Fibroblast of peridontal ligament (primary cell): ENCODE measurements around the gene PABPN1L.
"Not testable (repeated sequence)": the region's sequence is repeated elsewhere in the genome, so short reads cannot be mapped to it uniquely, and the experiment has no call there.

Experiments
- DNase-seq: peaks from one replicate; pipeline ENCODE4 v3.0.0-alpha.2; 2010; ENCODE audit errors: extremely low read depth

Gene PABPN1L

DNA sequence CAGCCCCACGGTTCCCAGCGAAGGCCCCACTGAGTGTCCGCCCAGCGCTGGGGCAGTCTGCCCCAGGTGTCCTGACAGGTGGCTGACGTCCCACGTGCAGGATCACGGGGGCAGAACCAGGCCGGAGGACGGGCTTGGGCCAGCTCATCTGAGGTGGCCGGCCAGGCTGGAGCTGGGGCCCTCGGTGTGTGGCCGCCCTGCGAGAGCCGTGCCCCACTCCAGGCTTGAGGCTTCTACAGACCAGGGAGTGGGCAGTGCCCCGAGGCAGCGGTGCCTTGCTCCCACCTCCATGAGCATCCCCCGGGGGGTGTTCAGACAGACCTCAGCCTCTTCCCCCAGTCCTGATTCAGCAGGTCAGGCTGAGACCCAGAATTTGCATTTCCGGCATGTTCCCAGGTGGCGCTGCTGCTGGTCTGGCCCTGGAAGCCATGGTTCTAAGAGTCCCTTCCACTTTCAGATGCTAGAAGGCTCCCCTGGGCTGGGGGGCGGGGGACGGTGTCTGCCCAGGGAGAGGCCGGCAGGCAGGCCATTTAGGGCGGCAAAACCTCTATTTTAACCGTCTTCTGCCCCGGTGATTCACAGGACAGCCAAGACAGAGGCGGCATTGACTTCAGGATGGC lies 35.4 kb upstream of the PABPN1L start:
- DNase-seq, result no peak

DNA sequence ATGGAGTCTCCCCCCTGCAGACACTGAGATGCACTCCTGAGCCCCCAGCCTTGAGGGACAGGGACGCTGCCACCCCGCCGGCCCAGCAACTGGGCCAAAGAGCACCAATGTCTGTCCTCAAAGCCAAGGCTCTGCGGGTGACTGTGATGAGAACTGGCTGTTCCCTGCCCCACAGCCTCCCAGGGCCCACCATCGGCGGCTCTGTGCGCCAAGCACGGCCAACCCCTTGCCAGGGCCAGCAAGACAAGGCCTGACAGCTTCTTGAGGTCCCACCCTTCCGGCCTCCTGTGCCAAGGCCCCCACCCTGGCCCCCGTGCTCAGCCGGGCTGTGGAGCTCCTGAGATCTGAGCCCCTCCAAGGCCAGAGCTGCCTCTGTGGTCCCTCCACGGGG lies 34.2 kb upstream of the PABPN1L start:
- DNase-seq, result no peak

DNA sequence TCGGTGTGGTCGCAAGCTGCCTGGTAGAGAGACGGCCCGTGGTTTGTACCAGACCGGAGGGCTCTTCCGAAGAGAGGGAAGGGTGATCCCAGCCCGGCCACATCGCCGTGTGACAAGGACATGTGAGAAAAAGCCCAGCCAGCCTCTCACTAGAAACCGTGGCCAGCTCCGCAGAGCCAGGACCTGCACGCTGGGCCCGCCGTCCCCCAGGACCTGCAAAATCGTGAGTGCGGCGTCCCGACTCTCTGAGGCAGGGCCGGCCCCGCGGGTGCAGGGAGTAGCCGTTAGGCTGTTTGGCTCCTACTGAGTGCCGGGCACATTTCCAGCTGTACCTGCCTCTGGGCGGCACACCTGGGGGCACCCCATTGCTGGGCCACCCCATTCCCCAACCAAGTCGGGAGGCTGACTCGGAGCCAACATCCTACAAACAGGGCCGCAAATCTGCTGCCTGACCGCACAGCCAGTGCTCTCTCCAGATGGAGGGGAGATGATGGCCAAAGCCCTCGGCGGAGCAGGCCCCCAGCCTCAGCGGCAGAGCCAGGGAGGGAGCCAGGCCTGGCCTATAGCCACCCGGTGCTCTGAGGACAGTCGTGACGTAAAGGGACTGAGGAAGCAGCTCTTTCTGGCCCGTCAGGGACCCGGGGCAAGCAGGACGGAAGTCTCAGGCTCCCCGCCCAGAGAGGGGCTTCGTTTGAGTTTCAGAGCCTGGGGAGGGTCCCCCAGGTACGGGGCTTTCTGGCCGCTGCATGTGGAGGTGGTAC lies 33.6 kb upstream of the PABPN1L start:
- DNase-seq, result no peak

DNA sequence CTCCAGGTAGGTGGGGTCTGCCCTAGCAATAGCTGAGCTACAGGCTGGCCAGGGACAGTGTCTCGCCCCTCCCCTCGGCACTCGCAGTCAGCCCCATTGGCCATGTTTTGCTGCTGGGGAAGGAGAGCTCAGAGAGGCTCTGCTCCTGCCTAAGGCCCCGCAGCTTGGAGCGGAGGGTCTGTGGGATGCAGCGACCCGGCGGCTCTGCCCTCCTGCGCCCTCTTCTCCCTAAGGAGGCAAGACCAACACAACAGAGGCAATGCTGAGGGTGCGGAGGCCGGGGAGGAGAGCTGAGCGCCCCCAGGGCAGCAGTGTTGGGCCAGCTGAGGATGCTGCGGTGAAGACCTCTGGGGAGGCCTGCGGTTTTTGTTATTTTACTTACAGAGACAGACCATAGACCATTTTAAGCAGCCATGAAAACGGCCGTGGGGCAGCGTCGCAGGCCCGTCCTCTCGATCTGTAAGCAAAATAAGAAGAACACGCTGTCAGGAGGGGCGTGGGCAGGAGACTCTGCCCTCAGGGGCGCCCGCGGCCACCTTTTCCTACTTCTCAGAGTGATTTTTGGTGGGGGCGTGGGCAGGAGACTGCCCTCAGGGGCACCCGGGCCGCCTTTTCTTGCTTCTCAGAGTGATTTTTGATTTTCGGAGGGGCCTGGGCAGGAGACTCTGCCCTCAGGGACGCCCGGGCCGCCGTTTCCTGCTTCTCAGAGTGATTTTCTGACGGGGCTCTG lies 31.4 kb upstream of the PABPN1L start:
- DNase-seq, result no peak

DNA sequence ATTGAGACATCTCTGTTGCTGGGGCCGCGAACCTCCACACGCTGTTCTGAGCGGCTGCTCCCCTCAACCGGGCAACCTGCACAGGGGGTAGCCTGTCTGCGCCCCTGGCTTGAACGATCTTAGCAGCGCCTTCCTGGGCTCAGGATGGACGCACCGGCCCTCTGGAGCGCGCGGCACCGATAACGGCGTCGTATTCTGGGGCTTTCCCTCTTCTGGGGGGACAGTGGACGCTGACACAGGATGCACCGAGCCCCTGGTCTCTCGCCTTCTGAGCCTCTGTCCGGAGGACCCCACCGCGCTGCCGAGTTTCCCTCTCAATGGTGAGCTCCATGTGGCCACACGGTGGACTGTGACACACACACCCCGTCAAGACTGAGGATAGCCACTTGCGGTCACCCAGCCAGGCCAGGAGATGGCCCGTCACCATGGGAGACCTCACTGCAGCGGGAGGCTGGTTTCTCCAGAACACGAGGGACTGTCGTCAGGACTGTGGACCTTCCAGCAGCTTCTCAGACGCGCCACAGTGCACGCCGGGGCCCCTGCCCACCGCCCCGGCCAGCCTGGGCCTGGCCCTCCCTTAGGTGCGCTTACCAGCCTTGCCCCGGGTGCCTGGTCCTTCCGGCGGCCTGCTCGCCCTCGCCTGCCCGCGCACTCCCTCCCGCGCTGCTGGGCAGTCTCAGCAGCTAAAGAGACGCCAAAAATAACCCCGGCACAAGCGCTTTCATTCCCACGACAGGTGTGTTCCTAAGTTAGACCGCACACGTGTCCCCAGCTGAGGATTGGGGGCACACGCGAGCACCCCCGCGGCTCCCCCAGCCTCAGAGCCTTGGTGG lies 30.0 kb upstream of the PABPN1L start:
- no peak for DNase-seq

DNA sequence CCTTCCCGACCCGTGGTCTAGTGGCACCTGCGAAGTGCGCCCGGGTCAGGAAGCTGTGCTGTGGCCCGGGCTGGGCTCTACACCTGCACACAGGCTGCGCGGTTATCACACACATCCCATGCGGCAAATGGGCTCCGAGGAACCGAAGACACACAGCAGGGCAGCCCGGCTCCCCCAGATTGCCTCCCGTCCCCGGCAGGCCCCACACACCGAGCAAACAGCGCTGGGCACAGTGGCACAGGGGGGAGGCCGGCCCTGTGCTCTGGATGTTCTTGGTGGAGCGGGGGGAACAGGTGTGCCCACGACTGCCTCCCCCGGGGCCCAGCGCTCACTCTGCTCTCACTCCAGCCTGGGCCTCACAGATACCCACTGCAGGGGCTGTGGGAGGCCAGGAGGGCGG lies 28.9 kb upstream of the PABPN1L start:
- DNase-seq, result no peak

DNA sequence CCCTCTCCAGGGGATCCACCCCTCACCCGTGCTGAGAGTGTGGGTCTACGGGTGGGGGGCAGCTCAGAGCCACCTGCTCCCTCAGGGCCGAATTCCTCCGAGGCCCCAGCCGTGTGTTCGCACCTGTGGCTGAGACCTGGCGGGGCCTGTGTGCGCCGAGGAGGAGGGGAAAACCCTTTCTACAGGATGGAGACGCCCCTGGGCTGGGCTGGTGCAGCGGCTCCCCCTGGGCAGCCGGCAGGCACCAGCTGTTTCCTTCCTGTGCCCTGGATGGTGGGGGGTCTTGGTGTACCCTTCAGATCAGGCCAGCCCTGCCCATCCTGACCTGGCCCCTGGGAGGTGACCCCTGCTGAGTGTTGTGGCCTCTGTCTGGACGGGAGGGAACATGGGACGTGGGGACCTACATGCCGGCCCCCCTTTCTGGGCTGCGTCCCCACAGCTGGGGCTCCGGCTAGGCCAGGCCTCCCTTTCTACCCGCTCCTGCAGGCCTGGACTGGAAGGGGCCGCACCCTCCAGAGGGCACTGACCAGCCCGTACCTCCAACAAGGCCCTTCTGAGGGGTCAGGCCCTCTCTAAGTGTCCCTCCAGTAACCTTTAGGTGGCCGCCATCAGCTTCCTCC lies 28.3 kb upstream of the PABPN1L start:
- no peak for DNase-seq

DNA sequence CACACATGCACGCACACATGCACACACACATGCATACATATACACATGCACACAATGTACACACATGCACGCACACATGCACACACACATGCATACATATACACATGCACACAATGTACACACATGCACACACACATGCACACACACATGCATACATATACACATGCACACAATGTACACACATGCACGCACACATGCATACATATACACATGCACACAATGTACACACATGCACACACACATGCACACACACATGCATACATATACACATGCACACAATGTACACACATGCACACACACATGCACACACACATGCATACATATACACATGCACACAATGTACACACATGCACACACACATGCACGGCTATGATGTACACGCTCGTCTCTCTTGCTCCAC lies 27.8 kb upstream of the PABPN1L start:
- not testable (repeated sequence) for DNase-seq

DNA sequence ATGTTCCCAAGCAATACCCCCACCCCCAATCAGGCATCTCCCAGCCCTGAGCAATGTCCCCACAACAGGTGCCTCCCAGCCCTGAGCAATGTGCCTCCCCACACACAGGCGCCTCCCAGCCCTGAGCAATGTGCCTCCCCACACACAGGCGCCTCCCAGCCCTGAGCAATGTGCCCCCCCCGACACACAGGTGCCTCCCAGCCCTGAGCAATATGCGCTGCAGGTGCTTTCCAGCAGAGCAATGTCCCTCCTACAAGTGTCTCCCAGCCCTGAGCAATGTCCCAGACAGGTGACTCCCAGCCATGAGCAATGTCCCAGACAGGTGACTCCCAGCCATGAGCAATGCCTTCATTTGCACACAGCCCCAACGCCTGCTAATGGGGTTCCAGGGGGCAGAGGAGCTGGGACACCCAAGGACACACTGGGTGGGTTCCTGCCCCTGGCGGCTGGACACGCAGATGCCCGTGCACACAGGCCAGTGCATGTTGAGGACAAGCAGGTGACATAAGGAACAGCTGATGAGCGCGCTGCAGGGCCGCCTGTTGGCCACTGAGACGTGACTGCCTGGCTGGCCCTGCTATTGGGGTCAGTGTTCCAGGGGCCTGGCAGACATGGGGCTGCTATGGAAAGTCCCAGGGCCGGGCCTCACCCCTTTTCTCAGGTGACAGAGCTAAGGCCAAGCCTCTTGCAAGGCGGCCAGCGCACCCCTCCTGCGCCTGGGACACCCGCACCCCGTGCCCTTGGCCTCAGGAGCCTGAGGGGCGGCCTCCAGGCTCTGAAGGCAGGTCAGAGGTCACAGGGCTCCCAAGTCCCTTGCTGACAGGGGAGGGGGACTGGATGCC lies 26.9 kb upstream of the PABPN1L start:
- DNase-seq, result no peak

DNA sequence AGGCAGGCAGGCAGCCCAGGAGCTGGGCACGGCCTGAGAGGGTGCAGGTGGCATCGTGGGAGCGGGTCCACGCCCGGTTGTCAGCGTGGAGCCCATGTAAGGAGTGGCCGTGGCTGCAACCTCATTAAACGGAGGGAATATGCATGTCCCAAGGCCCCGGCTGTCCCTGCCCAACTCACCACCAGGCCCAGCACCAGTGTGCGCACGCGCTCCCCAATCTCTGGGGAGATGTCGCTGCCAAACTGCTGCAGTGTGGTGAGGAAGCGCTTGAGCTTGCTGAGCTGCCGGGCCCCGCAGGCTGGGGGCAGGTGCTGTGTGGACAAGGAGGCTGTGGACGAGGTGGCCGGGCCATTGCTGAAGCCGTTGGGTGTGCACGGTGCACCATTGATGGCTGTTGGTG lies 25.6 kb upstream of the PABPN1L start:
- no peak for DNase-seq

DNA sequence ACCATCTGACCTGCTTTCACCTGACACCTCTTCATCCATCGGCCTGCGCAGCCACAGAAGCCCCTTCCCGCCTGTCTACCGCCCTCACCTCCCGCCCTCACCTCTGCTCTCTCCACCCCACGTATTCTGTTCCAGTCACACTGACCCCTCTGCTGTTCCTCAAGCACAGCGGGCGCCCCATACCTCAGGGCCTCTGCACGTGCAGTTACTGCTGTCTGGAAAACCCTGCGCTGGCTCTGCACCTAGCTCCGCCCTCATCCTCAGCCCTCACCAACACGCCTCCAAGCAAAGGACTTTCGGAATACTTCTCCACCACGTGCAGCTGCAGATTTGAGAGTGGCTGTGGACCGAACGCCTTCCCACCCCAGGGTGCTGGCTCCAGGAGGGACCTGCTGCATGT lies 24.6 kb upstream of the PABPN1L start:
- no peak for DNase-seq

DNA sequence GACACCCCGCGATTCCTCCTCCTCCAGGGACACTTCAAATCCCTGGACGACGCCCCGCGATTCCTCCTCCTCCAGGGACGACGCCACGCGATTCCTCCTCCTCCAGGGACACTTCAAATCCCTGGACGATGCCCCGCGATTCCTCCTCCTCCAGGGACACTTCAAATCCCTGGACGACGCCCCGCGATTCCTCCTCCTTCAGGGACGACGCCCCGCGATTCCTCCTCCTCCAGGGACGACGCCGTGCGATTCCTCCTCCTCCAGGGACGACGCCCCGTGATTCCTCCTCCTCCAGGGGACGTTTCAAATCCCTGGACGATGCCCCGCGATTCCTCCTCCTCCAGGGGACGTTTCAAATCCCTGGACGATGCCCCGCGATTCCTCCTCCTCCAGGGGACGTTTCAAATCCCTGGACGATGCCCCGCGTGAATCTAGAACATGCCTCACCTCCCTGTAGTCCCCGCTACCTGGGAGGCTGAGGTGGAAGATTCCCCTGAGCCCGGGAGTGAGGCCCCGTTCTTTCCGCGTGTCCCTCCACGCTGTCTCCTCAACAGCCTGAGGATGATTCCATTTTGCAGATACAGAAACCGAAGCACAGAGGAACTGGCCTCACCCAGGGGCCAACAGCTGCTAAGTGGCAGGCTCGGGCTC lies 23.4 kb upstream of the PABPN1L start:
- DNase-seq, result not testable (repeated sequence)

DNA sequence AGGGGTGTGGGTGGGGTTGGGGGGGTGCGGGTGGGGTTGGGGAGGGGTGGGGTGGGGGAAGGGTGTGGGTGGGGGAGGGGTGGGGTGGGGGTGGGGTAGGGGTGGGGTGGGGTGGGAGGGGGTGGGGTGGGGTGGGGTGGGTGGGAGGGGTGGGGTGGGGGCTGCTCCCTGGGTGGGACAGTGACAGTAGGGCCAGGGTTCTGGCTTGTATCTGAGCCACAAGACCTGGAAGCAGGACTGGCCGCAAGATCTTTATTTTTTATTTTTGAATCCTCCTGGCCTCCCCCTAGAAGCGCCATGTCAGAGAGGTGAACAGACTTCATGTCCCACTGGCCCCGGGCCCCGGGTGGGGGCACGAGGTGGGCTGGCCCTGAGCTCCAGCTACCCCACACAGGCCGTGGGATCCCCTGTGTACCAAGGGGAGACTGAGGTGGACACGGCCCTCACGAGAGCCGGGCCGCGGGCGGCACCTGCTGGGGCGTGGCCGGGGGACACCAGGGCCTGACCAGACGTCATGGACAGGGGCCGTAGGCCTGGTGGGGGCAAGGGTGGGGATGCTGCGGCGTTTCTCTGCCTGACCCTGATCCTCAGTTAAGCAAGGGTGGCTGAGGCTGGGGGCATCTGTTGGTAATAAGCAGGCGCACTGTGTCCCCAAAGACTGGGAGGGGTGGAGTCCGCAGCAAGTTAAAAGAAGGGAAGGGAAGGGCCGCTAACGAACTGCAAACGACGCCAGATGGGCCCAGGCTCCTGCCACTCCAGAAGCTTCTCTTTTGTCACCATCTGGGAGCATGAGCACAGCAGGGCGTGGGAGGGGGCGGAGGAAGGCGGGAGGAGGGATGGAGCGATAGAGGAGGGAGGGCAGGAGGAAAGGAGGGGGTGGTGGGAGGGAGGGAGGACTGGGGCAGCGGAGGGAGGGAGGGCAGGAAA lies 22.3 kb upstream of the PABPN1L start:
- DNase-seq, result no peak

DNA sequence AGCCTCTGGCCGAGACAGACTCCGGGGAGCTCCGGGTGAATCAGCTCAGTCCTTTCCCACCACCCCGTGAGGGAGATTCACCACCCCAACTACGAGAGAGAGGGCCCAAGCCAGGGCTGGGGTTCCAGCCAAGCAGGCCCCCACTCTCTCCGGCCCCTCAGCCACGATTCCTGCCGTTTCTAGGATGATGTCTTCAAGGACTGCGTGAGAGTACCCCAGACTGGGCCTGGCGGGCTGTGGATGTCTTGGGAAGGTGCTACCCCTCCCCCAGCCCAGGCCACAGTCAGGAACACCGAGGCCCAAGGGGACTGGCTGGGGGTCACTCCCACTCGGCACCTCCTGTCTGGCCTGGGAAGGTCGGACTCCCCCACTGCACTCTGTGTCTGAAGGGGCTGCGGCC lies 21.6 kb upstream of the PABPN1L start:
- DNase-seq, result no peak

DNA sequence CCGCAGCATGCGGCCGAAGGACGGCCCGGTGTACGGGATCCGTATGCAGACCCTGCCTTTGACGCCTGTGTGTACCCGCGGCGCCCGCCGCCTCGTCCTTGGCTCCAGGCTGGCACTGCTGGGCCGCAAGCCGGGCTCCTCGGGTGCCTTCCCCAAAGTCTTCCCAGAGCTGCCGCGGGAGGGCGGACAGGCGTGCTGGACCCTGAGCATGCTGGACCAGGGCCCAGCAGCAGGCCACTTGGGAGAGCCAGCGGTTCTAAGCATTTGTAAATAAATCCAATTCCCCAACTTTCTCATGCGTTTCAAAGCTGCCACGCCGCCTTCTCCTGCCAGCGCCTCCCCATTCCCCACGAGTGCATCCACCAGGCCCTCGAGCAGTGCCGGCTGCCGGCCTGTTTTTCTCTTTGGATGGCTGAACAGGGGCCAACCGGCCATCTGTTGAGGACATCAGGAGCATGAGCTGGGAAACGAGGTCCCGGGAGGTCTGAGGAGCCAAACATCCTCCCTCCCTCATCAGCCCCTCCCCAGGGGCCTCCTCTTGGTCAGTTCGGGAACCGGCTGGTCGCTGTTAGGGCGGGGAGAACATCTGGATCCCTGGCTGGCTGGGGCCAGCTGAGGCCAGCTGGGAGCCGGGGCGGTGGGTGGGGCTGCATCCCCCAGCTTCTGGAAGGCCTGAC lies 20.5 kb upstream of the PABPN1L start:
- peak; percentile 59 for DNase-seq

DNA sequence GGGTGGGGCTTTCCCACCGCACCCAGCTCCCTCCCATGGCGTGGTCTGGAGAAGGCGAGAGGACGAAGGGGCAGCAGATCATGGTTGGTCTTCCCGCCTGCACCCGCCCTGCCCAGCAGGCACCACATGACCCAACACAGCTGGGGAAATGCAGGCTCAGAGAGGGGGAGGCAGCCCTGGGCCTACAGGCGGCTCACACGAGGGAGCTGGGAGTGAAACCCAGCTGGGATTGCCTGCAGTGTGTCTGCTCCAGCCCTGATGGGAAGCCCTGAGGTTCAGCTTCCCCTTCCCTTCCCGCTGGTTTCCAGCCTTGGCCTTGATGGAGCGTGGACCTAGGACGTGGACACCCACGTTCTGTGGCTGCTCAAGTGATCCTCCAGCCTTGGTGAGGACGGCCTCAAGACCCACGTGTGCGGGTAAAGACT lies 20.0 kb upstream of the PABPN1L start:
- no peak for DNase-seq

DNA sequence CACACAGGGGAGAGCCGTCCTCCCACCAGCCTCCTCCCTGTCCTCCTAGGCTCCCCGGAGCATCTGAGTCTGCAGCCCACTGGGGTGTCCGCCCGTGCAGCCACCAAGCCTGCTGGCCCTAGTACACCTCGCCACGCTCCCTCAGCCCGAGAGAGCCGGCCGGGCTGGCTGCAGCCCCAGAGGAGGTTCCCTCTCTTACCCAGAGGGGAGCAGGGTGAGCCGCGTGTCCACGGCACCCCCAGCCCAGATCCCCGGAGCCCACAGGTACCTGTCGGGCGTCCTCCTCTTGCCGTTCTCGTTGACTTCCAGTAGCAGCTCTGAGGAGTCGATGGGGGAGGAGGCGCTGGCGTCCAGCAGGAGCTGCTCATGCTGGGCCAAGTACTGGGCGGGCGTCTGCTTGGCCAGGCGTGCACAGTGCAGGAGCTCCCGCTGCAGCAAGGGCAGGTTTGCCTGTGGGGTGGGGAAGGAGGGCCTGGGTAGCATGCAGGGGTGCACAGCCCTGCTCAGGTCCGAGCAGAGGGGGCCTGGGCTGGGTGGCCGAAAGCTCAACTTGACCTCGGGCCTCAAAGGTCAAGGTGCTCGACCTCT lies 19.3 kb upstream of the PABPN1L start:
- no peak for DNase-seq
